C4-2B (cell line): ENCODE measurements around the gene STEAP3.

Experiments
- H3K27ac ChIP-seq: fragments of 450-650 bp; 2 replicates; pipeline ENCODE4 v1.5.1; 2017
- CTCF ChIP-seq: fragments of 450-650 bp; conservative IDR thresholded peaks from 2 replicates; pipeline ENCODE4 v1.5.1; 2017; ENCODE audit warnings: mild to moderate bottlenecking
- ZFX ChIP-seq: fragments of 450-650 bp; IDR thresholded peaks from 2 replicates; pipeline ENCODE4 v1.6.1; 2017

Gene STEAP3

GRCh38 chr2:119178776-119179175, 44.9 kb upstream of the STEAP3 start:
- TF ChIP-seq ZFX: no peak
- TF ChIP-seq CTCF: no peak
- no peak overlapping the region for H3K27ac ChIP-seq

DNA sequence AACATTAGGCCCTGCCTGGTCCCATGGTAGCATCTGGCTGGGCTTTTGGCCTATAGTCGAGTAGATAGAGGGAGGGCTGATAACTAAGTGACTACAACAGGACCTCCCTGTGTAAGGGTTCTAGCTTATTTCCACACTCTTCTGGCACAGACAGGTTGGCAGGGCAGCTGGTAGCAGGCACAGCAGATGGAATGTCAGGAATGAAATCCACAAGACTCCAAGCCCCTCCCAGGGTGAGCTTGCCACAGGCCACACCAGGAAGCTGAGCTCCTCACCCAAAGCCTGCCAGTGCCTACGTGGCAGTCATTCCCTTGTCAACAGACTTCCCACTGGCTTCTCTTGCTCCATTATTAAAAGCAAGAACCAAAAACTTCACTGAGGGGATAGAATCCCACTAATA, 44.4 kb upstream of the STEAP3 start:
- H3K27ac ChIP-seq: no peak overlapping the region
- TF ChIP-seq CTCF (no peak), ZFX (no peak)

DNA sequence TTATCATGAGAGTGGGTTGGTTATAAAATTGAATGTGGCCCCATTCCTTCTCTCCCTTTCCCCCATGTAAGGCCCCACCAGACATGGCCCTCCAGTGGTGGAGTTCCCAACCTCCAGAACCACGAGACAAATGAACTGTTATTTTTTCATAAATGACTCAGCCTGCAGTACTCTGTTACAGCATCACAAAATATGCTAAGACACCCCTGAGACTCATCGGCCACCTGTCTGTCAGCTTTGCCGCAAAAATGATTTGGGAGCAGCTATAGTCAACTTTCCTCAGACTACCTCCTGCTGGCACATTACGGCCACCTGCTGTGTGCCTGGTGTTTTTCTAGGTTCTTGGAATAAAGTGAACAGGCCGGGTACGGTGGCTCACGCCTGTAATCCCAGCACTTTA, 43.6 kb upstream of the STEAP3 start:
- H3K27ac ChIP-seq: no peak overlapping the region
- TF ChIP-seq ZFX (no peak), CTCF (no peak)

GRCh38 chr2:119180892-119181291, 42.7 kb upstream of the STEAP3 start:
- no peak overlapping the region for H3K27ac ChIP-seq

DNA sequence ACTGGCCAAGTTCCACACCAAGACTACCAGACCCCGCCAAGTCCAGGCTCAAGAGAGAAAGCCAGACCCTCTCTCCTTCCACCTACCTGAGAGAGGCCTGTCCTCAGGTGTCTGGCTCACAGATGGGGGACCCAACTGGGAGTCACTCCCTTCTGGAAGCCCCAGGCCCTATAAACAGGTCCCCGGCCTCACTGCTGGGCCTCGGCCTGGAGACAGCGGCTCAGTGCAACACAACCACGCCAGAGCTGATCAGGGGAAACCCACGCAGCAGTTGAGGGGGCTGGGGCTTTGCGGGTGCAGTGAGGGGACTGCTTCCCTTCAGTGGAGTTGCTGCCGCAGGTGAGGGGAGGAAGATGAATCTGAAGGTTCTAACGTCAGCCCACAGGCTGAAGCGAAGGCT, 42.2 kb upstream of the STEAP3 start:
- H3K27ac ChIP-seq: no peak overlapping the region
- TF ChIP-seq ZFX (no peak), CTCF (no peak)

More at GRCh38 chr2:119180892-119181291, 42.7 kb upstream of the STEAP3 start:
- no peak for TF ChIP-seq ZFX
- TF ChIP-seq CTCF: no peak

GRCh38 chr2:119181791-119182445, 41.7 kb upstream of the STEAP3 start:
- no peak overlapping the region for H3K27ac ChIP-seq
- TF ChIP-seq CTCF (no peak), ZFX (no peak)

GRCh38 chr2:119184512-119184911, 39.1 kb upstream of the STEAP3 start:
- TF ChIP-seq CTCF: no peak
- no peak for TF ChIP-seq ZFX
- H3K27ac ChIP-seq: no peak overlapping the region
